ENCODE data around the gene CHCHD3. TPM values are rescaled to one million over a fixed set of nuclear protein-coding genes. Genes with fewer than 3 reads are reported as not detected.

The CHCHD3 gene
- total and polyA plus RNA-seq, 4 donors = 25.5 to 37.8 (median 31.8) TPM

DNA sequence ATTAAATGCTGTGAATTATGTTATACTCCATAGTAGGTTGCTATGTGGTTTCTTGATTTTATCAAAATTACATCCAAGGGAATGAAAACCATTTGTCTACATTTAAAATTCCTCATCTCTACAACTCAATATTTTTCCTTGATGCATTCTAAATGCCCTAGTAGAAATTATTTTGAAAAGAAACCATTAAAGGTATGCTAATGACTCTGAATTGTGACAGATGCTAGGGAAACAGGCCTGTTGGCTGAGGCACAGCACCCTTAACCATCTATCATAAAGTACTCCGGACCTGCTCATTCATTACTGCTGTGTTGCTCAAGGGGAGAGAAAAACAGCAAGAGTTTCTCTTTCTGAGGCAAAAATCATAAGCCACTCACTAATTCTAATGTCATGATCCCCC lies 131.2 kb downstream of the CHCHD3 start:
- Histone ChIP-seq H3K4me3 (ENCODE audit: low read depth in 1 of 3, low read length in 3 of 3) (no peak overlapping the region), H3K9ac (ENCODE audit: low read depth in 1 of 2, low read length in 2 of 2) (no peak overlapping the region), H3K4me1 (ENCODE audit: control insufficient read depth in 4 of 4, insufficient read depth in 4 of 4, low read length in 3 of 4) (no peaks in the 10 kb centered on the region), H3K27ac (ENCODE audit: low read depth in 1 of 2, low read length in 2 of 2) (no peak overlapping the region), H3K27me3 (ENCODE audit: control insufficient read depth in 4 of 4, insufficient read depth in 4 of 4, low read length in 3 of 4) (no peaks in the 10 kb centered on the region), H3K36me3 (ENCODE audit: control insufficient read depth in 4 of 4, insufficient read depth in 3 of 4, low read depth in 1 of 4, low read length in 3 of 4) (peaks cover 0 to 2% (median 0%) of the 10 kb centered on the region in 4 donors), H3K9me3 (ENCODE audit: control insufficient read depth in 4 of 4, low read length in 3 of 4) (no peaks in the 10 kb centered on the region)
- DNase-seq (ENCODE audit: low spot score) = no peak
- no peak for TF ChIP-seq NR2F2 (IDR thresholded peaks at IDR 0.05)
- TF ChIP-seq JUND (IDR thresholded peaks at IDR 0.05) = no peak
- TF ChIP-seq, protein P1, sequence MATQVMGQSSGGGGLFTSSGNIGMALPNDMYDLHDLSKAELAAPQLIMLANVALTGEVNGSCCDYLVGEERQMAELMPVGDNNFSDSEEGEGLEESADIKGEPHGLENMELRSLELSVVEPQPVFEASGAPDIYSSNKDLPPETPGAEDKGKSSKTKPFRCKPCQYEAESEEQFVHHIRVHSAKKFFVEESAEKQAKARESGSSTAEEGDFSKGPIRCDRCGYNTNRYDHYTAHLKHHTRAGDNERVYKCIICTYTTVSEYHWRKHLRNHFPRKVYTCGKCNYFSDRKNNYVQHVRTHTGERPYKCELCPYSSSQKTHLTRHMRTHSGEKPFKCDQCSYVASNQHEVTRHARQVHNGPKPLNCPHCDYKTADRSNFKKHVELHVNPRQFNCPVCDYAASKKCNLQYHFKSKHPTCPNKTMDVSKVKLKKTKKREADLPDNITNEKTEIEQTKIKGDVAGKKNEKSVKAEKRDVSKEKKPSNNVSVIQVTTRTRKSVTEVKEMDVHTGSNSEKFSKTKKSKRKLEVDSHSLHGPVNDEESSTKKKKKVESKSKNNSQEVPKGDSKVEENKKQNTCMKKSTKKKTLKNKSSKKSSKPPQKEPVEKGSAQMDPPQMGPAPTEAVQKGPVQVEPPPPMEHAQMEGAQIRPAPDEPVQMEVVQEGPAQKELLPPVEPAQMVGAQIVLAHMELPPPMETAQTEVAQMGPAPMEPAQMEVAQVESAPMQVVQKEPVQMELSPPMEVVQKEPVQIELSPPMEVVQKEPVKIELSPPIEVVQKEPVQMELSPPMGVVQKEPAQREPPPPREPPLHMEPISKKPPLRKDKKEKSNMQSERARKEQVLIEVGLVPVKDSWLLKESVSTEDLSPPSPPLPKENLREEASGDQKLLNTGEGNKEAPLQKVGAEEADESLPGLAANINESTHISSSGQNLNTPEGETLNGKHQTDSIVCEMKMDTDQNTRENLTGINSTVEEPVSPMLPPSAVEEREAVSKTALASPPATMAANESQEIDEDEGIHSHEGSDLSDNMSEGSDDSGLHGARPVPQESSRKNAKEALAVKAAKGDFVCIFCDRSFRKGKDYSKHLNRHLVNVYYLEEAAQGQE (IDR thresholded peaks at IDR 0.05) = no peak
- TF ChIP-seq, protein P2, sequence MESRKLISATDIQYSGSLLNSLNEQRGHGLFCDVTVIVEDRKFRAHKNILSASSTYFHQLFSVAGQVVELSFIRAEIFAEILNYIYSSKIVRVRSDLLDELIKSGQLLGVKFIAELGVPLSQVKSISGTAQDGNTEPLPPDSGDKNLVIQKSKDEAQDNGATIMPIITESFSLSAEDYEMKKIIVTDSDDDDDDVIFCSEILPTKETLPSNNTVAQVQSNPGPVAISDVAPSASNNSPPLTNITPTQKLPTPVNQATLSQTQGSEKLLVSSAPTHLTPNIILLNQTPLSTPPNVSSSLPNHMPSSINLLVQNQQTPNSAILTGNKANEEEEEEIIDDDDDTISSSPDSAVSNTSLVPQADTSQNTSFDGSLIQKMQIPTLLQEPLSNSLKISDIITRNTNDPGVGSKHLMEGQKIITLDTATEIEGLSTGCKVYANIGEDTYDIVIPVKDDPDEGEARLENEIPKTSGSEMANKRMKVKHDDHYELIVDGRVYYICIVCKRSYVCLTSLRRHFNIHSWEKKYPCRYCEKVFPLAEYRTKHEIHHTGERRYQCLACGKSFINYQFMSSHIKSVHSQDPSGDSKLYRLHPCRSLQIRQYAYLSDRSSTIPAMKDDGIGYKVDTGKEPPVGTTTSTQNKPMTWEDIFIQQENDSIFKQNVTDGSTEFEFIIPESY (IDR thresholded peaks at IDR 0.05) = no peak
- no peak for TF ChIP-seq YY1 (IDR thresholded peaks at IDR 0.05)
- TF ChIP-seq SP1 (IDR thresholded peaks at IDR 0.05) = no peak
- TF ChIP-seq, protein P3, sequence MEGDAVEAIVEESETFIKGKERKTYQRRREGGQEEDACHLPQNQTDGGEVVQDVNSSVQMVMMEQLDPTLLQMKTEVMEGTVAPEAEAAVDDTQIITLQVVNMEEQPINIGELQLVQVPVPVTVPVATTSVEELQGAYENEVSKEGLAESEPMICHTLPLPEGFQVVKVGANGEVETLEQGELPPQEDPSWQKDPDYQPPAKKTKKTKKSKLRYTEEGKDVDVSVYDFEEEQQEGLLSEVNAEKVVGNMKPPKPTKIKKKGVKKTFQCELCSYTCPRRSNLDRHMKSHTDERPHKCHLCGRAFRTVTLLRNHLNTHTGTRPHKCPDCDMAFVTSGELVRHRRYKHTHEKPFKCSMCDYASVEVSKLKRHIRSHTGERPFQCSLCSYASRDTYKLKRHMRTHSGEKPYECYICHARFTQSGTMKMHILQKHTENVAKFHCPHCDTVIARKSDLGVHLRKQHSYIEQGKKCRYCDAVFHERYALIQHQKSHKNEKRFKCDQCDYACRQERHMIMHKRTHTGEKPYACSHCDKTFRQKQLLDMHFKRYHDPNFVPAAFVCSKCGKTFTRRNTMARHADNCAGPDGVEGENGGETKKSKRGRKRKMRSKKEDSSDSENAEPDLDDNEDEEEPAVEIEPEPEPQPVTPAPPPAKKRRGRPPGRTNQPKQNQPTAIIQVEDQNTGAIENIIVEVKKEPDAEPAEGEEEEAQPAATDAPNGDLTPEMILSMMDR (IDR thresholded peaks at IDR 0.05; ENCODE audit: low read depth, low read length, missing input control) = no peak
- TF ChIP-seq RXRA (IDR thresholded peaks at IDR 0.05) = no peak
- no peak for TF ChIP-seq FOXA1 (IDR thresholded peaks at IDR 0.05)
- no peak for TF ChIP-seq GABPA (IDR thresholded peaks at IDR 0.05 in 1 of 2, conservative IDR thresholded peaks at IDR 0.05 in 1 of 2)
- no peak for TF ChIP-seq FOXA2 (IDR thresholded peaks at IDR 0.05)
- TF ChIP-seq, protein P4, sequence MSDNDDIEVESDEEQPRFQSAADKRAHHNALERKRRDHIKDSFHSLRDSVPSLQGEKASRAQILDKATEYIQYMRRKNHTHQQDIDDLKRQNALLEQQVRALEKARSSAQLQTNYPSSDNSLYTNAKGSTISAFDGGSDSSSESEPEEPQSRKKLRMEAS (IDR thresholded peaks at IDR 0.05) = no peak
- TF ChIP-seq TAF1 (conservative IDR thresholded peaks at IDR 0.05) = no peak
- no peak for TF ChIP-seq HNF4G (IDR thresholded peaks at IDR 0.05)
- no peak for TF ChIP-seq EGR1 (IDR thresholded peaks at IDR 0.05; ENCODE audit: low read depth in 2 of 2)
- no peak for TF ChIP-seq RAD21 (IDR thresholded peaks at IDR 0.05)
- WGBS = 98% methylated on average over 1 of the region's 1 CpG

DNA sequence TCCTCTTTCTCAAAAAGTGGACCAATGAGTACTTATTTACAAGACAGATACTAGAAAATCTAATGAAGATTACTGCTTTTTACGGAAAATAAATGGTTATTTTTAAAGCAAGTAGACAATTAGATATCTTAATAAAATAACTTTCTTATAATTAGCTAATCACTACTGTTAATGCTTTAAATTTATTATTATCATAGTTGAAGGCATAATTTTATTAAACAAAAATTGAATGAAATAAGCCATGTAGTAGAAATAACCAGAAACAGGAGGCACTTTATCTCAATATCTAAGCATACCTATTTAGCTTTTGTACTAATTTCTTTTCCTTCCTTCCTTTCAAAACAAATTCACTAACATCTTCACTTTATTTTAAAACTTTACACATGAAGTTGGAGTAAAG lies 134.9 kb downstream of the CHCHD3 start:
- no peak for DNase-seq (ENCODE audit: low spot score)
- Histone ChIP-seq H3K9ac (ENCODE audit: low read depth in 1 of 2, low read length in 2 of 2) (no peak overlapping the region), H3K36me3 (ENCODE audit: control insufficient read depth in 4 of 4, insufficient read depth in 3 of 4, low read depth in 1 of 4, low read length in 3 of 4) (peaks cover 0 to 2% (median 0%) of the 10 kb centered on the region in 4 donors), H3K4me1 (ENCODE audit: control insufficient read depth in 4 of 4, insufficient read depth in 4 of 4, low read length in 3 of 4) (no peaks in the 10 kb centered on the region), H3K27ac (ENCODE audit: low read depth in 1 of 2, low read length in 2 of 2) (no peak overlapping the region), H3K9me3 (ENCODE audit: control insufficient read depth in 4 of 4, low read length in 3 of 4) (no peaks in the 10 kb centered on the region), H3K27me3 (ENCODE audit: control insufficient read depth in 4 of 4, insufficient read depth in 4 of 4, low read length in 3 of 4) (no peaks in the 10 kb centered on the region), H3K4me3 (ENCODE audit: low read depth in 1 of 3, low read length in 3 of 3) (no peak overlapping the region)
- 94% methylated on average over 1 of the region's 1 CpG for WGBS
- TF ChIP-seq JUND (IDR thresholded peaks at IDR 0.05) (no peak), GABPA (IDR thresholded peaks at IDR 0.05 in 1 of 2, conservative IDR thresholded peaks at IDR 0.05 in 1 of 2) (no peak), NR2F2 (IDR thresholded peaks at IDR 0.05) (no peak), FOXA1 (IDR thresholded peaks at IDR 0.05) (no peak), TAF1 (conservative IDR thresholded peaks at IDR 0.05) (no peak), HNF4G (IDR thresholded peaks at IDR 0.05) (no peak)
- TF ChIP-seq, protein P1 (IDR thresholded peaks at IDR 0.05) = no peak

Data from liver (tissue), 9 donors.